ENCODE data around the gene SCD5.

- TF ChIP-seq CTCF (IDR thresholded peaks at IDR 0.05; ENCODE audit: low read length) (no peak), EZH2 (IDR thresholded peaks at IDR 0.05; ENCODE audit: borderline replicate concordance, low read length) (no peak)
Measured at GRCh38 chr4:82765134-82765533, 33.5 kb downstream of the SCD5 start.
